Measurements from ENCODE around the gene MAD1L1. TPM values are rescaled to one million over a fixed set of nuclear protein-coding genes. Genes with fewer than 3 reads are reported as not detected.

Gene MAD1L1
- total and polyA plus RNA-seq, 3 donors from 2014 or later: 63.1 to 149 (median 94.6) TPM

DNA sequence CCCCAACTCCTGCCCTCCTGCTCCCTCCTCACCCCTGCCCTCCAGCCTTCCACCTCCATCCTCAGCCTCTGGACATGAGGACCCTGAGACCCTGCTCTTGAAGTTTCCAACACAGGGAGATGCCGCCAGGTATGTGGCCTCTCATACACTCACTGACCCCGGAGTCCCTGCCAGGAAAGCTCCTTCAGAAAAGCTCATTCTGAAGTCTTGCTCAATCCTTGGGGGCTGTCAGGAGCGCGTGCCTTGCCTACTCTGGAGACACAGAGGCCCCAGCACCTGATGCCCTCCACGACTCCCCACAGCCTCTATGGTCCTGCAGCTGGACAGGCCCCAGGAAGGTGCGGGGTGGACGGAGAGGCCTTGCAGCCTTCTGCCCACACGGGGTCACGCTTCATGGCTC, 20.3 kb upstream of the MAD1L1 start:
- no peak for DNase-seq
- H3K4me3 ChIP-seq: no peak overlapping the region
- TF ChIP-seq POLR2A (IDR thresholded peaks at IDR 0.05): no peak
- TF ChIP-seq, protein P1, sequence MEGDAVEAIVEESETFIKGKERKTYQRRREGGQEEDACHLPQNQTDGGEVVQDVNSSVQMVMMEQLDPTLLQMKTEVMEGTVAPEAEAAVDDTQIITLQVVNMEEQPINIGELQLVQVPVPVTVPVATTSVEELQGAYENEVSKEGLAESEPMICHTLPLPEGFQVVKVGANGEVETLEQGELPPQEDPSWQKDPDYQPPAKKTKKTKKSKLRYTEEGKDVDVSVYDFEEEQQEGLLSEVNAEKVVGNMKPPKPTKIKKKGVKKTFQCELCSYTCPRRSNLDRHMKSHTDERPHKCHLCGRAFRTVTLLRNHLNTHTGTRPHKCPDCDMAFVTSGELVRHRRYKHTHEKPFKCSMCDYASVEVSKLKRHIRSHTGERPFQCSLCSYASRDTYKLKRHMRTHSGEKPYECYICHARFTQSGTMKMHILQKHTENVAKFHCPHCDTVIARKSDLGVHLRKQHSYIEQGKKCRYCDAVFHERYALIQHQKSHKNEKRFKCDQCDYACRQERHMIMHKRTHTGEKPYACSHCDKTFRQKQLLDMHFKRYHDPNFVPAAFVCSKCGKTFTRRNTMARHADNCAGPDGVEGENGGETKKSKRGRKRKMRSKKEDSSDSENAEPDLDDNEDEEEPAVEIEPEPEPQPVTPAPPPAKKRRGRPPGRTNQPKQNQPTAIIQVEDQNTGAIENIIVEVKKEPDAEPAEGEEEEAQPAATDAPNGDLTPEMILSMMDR (IDR thresholded peaks at IDR 0.05): no peak
- H3K27ac ChIP-seq: no peak overlapping the region
- no peaks in the 10 kb centered on the region for H3K27me3 ChIP-seq
- intact Hi-C loops (cut with DNase I; ENCODE audit: low total_unique reads): loop anchor here (10.0 kb wide), 1 partner anchor 92 kb away; no protein-coding TSS in a partner anchor
- no peaks in the 10 kb centered on the region for H3K9me3 ChIP-seq
- WGBS, 2 donors: 92 to 97% methylated on average over 5 to 9 of the region's 9 CpGs
- H3K4me1 ChIP-seq: no peaks in the 10 kb centered on the region
- no peaks in the 10 kb centered on the region for H3K36me3 ChIP-seq (ENCODE audit: low read depth, missing control alignments)

DNA sequence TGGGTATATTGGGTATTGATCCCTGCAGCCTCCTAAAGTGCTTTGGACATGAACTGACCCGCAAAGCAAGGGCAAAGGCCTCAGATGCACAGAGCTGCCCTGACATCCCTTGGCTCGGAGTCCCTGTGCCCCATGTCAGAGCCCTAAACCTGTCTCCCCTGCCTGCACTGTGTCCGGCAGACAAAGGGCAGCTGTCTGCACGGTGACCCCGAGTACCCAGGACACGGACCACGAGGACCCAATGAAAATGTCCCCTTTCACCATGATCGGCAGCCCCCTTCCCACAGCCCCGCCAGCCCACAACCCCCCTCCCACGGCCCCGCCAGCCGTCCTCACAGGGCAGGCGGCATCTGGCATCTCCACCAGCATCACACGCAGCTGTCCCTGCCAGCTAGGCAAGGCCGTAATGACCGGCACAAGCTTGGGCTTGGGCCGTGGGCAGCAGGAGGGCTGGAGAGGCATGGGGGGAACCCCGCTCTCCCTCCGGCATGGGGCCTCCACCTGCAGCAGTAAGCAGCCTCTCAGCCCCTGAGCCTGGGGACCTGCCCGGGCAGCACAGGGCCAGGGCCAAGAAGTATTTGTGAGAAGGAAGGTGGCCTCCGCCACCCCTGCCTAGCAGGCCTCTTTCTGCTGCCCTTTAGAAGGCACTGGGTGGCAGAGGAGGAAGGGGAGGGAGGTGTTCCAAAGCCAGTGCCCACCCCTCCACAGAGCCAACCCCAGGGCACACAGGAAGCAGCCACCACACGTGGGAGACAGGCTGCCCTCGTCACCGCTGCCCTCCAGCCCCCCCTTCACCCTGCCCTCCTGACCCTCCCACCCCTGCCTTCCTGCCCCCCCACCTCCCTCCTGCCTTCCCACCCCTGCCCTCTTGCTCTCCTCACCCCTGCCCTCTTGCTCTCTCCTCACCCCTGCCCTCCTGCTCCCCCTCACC, 19.4 kb upstream of the MAD1L1 start:
- Histone ChIP-seq H3K4me3 (no peak overlapping the region), H3K27ac (no peak overlapping the region), H3K36me3 (ENCODE audit: low read depth, missing control alignments) (no peaks in the 10 kb centered on the region), H3K4me1 (no peaks in the 10 kb centered on the region), H3K9me3 (no peaks in the 10 kb centered on the region), H3K27me3 (no peaks in the 10 kb centered on the region)
- intact Hi-C loops (cut with DNase I; ENCODE audit: low total_unique reads): loop anchor here (10.0 kb wide), 1 partner anchor 93 kb away; no protein-coding TSS in a partner anchor
- 68 to 83% methylated on average over 9 to 24 of the region's 24 CpGs for WGBS, 2 donors
- TF ChIP-seq, protein P1 (IDR thresholded peaks at IDR 0.05): no peak
- no peak for TF ChIP-seq POLR2A (IDR thresholded peaks at IDR 0.05)
- no peak for DNase-seq

GRCh38 chr7:2251381-2251780, 18.6 kb upstream of the MAD1L1 start:
- DNase-seq: no peak
- no peaks in the 10 kb centered on the region for H3K36me3 ChIP-seq (ENCODE audit: low read depth, missing control alignments)
- TF ChIP-seq POLR2A (IDR thresholded peaks at IDR 0.05): no peak
- TF ChIP-seq, protein P1 (IDR thresholded peaks at IDR 0.05): no peak
- intact Hi-C loops (cut with DNase I; ENCODE audit: low total_unique reads): loop anchor here (10.0 kb wide), 1 partner anchor 93 kb away; no protein-coding TSS in a partner anchor
- no peaks in the 10 kb centered on the region for H3K4me1 ChIP-seq
- no peak overlapping the region for H3K4me3 ChIP-seq
- 68 to 72% methylated on average over 3 to 10 of the region's 10 CpGs for WGBS, 2 donors
- no peaks in the 10 kb centered on the region for H3K27me3 ChIP-seq
- no peak overlapping the region for H3K27ac ChIP-seq
- no peaks in the 10 kb centered on the region for H3K9me3 ChIP-seq

- intact Hi-C loops (cut with DNase I; ENCODE audit: low total_unique reads): loop anchor here (10.0 kb wide), 1 partner anchor 95 kb away; no protein-coding TSS in a partner anchor
- DNase-seq: no peak
- Histone ChIP-seq H3K4me1 (no peaks in the 10 kb centered on the region), H3K36me3 (ENCODE audit: low read depth, missing control alignments) (no peaks in the 10 kb centered on the region), H3K4me3 (no peak overlapping the region), H3K27ac (no peak overlapping the region), H3K27me3 (no peaks in the 10 kb centered on the region), H3K9me3 (no peaks in the 10 kb centered on the region)
- TF ChIP-seq, protein P1 (IDR thresholded peaks at IDR 0.05): no peak
- TF ChIP-seq POLR2A (IDR thresholded peaks at IDR 0.05): no peak
- WGBS, 2 donors: 74 to 83% methylated on average over 3 to 27 of the region's 27 CpGs
Observed at GRCh38 chr7:2249744-2250323, 17.1 kb upstream of the MAD1L1 start.
